Fibroblast of upper back skin (primary cell): Measurements from ENCODE around the gene VDAC2.
A peak's percentile ranks its signal among the peaks of the same experiment; 100 is the strongest.

ENCODE experiments used
- DNase-seq: peaks from one replicate; pipeline ENCODE4 v3.0.0-alpha.2; 2013

The VDAC2 gene

GRCh38 chr10:75231672-75232581 lies 21.3 kb downstream of the VDAC2 start:
- no peak for DNase-seq

DNA sequence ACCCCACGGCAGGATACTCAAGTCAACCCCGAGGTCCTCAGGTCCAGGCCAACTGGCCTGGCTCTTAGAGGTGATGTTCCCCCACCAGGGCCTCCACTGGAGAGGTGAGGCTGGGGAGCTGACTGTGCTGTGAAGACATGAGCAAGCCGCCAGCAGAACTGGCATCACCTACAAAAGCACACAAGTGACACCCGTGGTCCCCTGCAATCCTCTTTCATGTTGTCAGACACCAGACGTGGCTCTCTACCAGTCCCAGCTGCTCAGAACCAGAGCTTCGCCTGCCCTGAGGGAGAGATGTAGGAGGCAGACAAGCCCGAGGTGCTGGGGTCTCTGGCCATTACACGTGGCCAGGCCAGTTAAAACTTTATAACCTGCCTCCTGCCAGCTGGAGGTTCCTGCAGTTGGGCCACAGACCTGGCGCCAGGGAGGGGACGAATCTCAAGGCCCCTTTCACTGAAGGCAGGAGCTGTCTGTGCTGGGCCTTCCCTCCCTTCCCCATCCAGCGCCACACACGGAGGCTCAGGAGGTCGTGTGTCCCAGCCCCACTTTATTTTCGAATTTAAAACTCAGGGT lies 22.9 kb downstream of the VDAC2 start:
- no peak for DNase-seq

DNA sequence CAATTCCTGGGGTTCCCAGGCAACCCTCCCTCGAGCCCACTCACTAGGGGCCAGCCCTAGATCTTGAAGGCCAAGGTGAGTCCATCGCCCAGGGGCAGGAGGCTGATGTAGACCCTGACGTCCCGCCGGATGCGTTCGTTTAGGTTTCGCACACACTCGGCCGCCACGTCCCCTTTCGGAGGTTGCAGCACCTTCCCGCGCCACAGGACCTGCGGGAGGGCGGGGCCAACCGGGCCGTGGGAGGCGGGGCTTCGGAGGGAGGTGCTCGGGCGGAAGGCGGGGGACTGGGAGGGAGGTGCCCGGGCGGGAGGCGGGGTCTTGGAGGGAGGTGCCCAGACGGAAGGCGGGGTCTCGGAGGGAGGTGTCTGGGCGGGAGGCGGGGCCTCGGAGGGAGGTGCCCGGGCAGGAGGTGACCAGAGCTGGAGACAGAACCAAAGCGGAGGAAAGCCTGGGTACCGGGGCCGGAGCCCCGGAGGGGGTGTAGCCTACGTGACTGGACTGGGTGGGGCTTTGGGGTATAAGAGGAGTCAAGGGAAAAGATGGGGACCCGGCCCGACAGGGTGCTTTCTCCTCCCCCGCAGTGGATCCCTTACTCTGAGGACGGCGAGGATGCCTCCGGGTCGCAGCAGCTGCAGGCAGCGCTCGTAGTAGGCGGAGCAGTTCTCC lies 23.6 kb downstream of the VDAC2 start:
- DNase-seq, result peak; percentile 75

- DNase-seq, result no peak
Observed at GRCh38 chr10:75234683-75235374, 24.2 kb downstream of the VDAC2 start.

GRCh38 chr10:75235375-75236177 lies 25.0 kb downstream of the VDAC2 start, which contains the start of gene COMTD1:
Gene COMTD1 (minus strand): TSS chr10:75235957. CDS start chr10:75235928, 29 bp downstream.
- peak; percentile 82 for DNase-seq

- no peak for DNase-seq
Observed at GRCh38 chr10:75236178-75236825, 25.7 kb downstream of the VDAC2 start.

DNA sequence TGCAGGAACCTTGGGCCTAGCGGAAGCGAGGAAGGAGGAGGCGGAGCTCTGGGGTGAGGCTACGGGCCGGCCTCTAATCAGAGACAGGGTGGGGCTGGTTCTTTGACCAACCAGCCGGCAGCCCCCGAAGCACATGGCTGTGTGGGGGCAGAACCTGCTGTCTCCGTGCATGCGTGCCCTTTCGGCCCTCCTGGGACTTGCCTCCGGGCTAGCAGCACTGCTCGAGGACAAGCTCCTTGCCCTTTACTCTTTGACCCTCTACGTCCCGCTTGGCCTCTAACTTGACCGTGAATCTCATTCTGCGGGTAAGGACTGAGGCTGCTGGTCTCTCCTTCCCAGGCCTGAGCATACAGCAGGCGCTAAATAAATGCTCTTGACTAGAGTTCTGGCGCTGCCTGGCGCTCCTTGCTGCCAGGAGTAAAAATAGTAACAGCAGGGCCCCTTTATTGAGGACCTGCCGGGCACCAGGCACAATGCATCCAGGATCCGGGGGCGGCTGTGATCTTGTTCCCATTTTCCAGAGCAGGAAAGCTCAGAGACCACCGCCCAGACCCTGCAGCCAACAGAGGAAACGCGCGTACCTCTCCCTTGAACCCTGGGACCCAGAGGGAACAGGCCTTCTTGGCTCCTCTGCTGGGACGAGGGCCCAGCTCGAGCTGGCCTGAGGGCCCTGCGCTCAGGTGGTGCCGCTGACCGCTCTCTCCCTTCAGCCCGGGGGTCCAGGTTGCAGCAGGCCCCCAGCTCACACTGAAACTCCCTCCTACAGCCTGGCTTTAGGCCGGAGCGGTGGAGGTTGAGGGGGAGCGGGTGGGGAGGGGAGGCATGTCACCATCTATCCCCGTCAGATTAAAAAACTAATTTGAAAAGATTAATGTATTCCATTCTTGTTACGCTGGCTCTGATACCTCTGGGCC lies 27.8 kb downstream of the VDAC2 start:
- no peak for DNase-seq

- DNase-seq, result no peak
Observed at GRCh38 chr10:75239096-75239790, 28.6 kb downstream of the VDAC2 start.

- DNase-seq, result no peak
Observed at GRCh38 chr10:75240329-75241076, 29.9 kb downstream of the VDAC2 start.

DNA sequence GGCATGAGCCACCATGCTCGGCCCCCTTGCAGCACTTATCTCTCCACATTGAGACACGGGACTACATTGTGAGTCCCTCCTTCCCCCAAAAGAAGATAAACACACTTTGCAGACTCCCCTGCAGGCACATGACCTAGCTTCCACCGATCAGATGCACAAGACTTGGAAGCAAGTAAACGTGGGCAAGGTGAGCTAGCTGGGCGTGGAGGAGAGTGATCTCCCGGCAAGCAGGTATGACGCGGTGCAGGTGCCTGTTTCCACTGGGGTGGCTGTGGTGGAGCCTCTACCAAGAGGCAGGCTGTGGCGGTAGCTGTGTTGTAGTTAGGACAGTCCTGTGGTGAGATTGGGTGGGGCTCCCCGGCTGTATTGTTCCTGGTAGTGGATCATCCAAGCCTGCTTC lies 32.8 kb downstream of the VDAC2 start:
- DNase-seq, result no peak

- no peak for DNase-seq
Observed at GRCh38 chr10:75244487-75245353, 34.1 kb downstream of the VDAC2 start.

DNA sequence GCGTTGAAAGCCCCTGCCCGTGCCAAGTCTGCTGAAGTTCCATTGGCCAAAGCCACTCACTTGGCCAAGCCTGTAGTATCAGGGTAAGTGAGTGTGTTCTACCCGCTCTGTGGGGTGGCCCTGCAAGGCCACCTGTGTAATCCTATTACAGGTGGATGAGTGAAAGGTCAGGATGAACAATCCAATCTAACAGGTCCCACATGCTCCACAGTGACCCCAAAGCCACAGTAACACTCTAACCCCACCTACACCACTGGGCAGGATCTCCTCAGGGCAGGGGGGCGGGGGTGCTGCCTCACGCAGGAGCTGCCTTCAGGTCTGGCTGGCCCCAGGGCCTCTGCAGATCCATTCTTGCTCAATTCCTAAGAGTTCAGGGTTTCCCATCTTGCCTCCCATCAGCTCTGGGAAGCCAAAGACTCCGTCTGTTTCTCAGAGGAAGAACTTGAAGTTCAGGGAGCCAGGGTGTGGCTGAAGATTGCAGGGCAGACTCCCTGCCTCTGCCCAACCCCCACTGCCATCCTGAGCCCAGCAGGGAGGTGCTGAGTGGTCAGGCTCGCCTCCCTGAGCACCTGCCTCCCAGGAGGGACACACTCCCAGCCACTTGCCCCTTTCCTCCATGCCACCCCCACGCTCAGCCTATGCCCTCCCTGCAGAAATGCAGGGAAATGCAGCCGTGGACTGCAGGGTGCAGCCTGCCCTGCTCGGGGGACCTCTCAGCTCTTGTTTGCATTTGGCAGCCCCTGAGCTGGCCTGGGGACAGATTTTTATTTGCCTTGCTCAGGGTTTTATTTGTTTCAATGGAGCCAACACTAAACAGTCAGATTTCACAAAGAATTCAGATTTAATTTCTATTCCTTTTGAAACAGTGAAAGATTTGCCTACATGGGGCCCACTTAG lies 35.0 kb downstream of the VDAC2 start:
- no peak for DNase-seq

- no peak for DNase-seq
Observed at GRCh38 chr10:75246506-75246905, 35.9 kb downstream of the VDAC2 start.

- no peak for DNase-seq
Observed at GRCh38 chr10:75247797-75248196, 37.2 kb downstream of the VDAC2 start.

GRCh38 chr10:75250934-75251333 lies 40.3 kb downstream of the VDAC2 start:
- DNase-seq, result no peak

DNA sequence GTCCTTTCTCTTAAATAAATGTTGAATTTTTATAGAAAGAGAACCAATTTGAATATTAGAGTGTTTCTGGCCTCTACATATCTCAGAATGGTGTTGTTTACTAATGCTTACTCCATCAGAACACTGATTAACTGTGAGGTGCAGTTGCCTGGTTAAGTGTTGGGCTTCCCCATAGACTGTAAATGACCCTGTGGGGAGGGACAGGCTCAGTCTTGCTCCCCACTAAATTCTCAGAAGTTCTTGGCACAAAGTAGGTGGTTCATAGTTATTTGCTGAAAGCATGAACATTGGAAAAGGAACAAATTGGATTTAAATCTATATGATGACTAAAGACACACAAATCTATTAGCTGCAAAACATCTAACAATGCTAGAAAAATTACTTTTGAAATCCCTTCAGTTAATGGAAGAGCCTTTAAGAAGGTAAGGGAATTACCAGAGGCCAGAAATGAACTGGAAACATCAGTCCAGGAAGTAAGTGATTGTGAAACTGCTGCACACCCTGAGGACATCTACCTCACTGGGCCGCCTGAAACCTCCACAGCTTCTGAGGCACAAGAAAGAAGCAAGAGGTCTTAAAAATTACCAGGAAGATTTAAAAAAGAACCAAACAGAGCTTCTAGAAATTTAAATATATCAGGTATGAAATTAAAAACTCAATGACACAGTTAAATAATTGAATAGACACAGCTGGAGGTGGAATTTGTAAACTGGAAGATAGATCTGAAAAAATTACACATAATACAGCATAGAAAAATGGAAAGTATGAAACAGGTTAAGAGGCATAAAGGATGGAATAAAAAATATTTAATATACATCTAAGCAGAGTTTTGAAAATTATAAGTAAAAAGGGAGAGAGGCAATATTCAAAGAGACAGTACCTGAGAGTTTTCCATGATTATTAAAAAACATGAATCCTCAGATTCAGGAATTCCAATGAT lies 43.0 kb downstream of the VDAC2 start:
- no peak for DNase-seq
